GM12875 (cell line): ENCODE results near the gene EYS.

Experiments
- H3K4me3 ChIP-seq: one replicate; pipeline ENCODE4 v1.5.1; 2011; ENCODE audit warnings: low read depth, low read length, control low read depth
- CTCF ChIP-seq: IDR thresholded peaks from 2 replicates; pipeline ENCODE4 v1.5.1; 2011; ENCODE audit warnings: low read depth, mild to moderate bottlenecking, control low read depth, inconsistent platforms, low read length, moderate library complexity, borderline replicate concordance; ENCODE audit not compliant: insufficient read depth

Gene EYS

GRCh38 chr6:64074981-64075380, 1632.0 kb downstream of the EYS start:
- no peak overlapping the region for H3K4me3 ChIP-seq
- TF ChIP-seq CTCF, result no peak

GRCh38 chr6:64072686-64073085, 1634.3 kb downstream of the EYS start:
- no peak overlapping the region for H3K4me3 ChIP-seq
- TF ChIP-seq CTCF, result no peak

- TF ChIP-seq CTCF, result no peak
- H3K4me3 ChIP-seq, result no peak overlapping the region
Measured at GRCh38 chr6:64064919-64065318, 1642.1 kb downstream of the EYS start.

- no peak for TF ChIP-seq CTCF
- no peak overlapping the region for H3K4me3 ChIP-seq
Measured at GRCh38 chr6:64062960-64063683, 1643.9 kb downstream of the EYS start.

GRCh38 chr6:64054861-64055260, 1652.2 kb downstream of the EYS start:
- no peak for TF ChIP-seq CTCF
- no peak overlapping the region for H3K4me3 ChIP-seq

GRCh38 chr6:64050590-64050989, 1656.4 kb downstream of the EYS start:
- no peak overlapping the region for H3K4me3 ChIP-seq
- TF ChIP-seq CTCF, result no peak

- no peak overlapping the region for H3K4me3 ChIP-seq
- no peak for TF ChIP-seq CTCF
Measured at GRCh38 chr6:64049736-64050135, 1657.3 kb downstream of the EYS start.
